ENCODE results near the gene ATAD3C. TPM values are rescaled to one million over a fixed set of nuclear protein-coding genes. Genes with fewer than 3 reads are reported as not detected.
"Not testable (repeated sequence)": the region's sequence is repeated elsewhere in the genome, so short reads cannot be mapped to it uniquely, and the experiment has no call there.

The ATAD3C gene
- total RNA-seq, 3 donors from 2014 or later = 0.35 to 1.4 (median 0.55) TPM

DNA sequence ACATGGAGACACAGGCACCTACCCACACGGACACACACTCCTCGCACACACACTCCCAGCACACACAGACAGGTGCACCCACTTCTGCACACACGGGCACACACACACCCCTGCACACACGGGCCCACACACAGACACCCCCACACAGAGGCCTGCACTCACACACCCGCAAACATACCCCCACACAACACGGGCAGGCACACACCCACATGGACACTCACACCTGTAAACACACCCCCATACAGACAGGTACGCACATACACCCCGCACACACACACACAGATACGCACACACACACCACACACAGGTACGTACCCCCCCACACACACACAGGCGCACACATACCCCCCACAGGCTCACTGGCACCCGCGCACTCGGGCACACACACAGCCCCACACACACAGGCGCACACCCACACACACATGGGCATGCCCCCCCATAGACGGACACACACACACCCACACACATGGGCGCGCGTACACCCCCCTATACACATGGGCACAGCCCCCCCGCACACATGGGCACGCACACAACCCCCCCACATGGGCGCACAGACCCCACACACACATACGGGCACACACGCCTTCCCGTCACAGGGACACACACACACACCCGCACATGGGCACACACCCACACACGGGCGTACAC, 68.6 kb downstream of the ATAD3C start:
- TF ChIP-seq CTCF (IDR thresholded peaks at IDR 0.05) = no peak
- intact Hi-C loops (cut with DNase I, micrococcal nuclease) = no loop called here
- no peak overlapping the region for H3K4me3 ChIP-seq
- no peaks in the 10 kb centered on the region for H3K9me3 ChIP-seq
- no peaks in the 10 kb centered on the region for H3K4me1 ChIP-seq (ENCODE audit: low read depth)
- no peak for ATAC-seq
- DNase-seq = peak in 1 of 3 donors; percentile 47
- H3K36me3 ChIP-seq (ENCODE audit: low read depth) = no peaks in the 10 kb centered on the region

- DNase-seq; H3K36me3 ChIP-seq (ENCODE audit: low read depth); H3K9me3 ChIP-seq; H3K4me1 ChIP-seq (ENCODE audit: low read depth); intact Hi-C loops (cut with DNase I, micrococcal nuclease); ATAC-seq; H3K4me3 ChIP-seq: not testable (repeated sequence)
Measured at GRCh38 chr1:1518621-1519007, 69.1 kb downstream of the ATAD3C start.

Other genes starting within 250 kb of the ATAD3C start
- gene TNFRSF18, start 243.1 kb upstream of the ATAD3C start, total RNA-seq = 1 to 10 TPM; 1.6 to 2.2 (median 2.2) TPM
- gene TNFRSF4, start 235.5 kb upstream of the ATAD3C start, total RNA-seq = 1 to 10 TPM in 1 of 3 donors, under 1 TPM in 2; 0.69 to 1.2 (median 0.80) TPM
- 100 to 1,000 TPM; 169 to 257 (median 226) TPM for gene SDF4, start 217.7 kb upstream of the ATAD3C start, total RNA-seq
- gene B3GALT6, start 217.5 kb upstream of the ATAD3C start, total RNA-seq = 10 to 100 TPM in 1 of 3 donors, 1 to 10 TPM in 2; 7.3 to 12.5 (median 9.0) TPM
- gene C1QTNF12, start 203.0 kb upstream of the ATAD3C start, total RNA-seq = 10 to 100 TPM; 21.5 to 54.0 (median 36.5) TPM
- gene UBE2J2, start 175.8 kb upstream of the ATAD3C start, total RNA-seq = 10 to 100 TPM; 49.8 to 65.8 (median 61.1) TPM
- 1 to 10 TPM; 3.5 to 5.4 (median 4.5) TPM for gene SCNN1D, start 169.3 kb upstream of the ATAD3C start, total RNA-seq
- 10 to 100 TPM; 42.1 to 76.9 (median 44.8) TPM for gene ACAP3, start 141.8 kb upstream of the ATAD3C start, total RNA-seq
- gene PUSL1, start 141.1 kb upstream of the ATAD3C start, total RNA-seq = 10 to 100 TPM; 12.4 to 15.9 (median 15.4) TPM
- 100 to 1,000 TPM in 1 of 3 donors, 10 to 100 TPM in 2; 89.9 to 127 (median 95.5) TPM for gene INTS11, start 125.0 kb upstream of the ATAD3C start, total RNA-seq
- 10 to 100 TPM; 41.2 to 77.9 (median 55.5) TPM for gene CPTP, start 124.9 kb upstream of the ATAD3C start, total RNA-seq
- 1 to 10 TPM in 1 of 3 donors, under 1 TPM in 2; 0.57 to 1.1 (median 0.96) TPM for gene TAS1R3, start 118.4 kb upstream of the ATAD3C start, total RNA-seq
- 10 to 100 TPM; 51.7 to 95.3 (median 73.1) TPM for gene DVL1, start 100.3 kb upstream of the ATAD3C start, total RNA-seq
- 10 to 100 TPM in 2 of 3 donors, 1 to 10 TPM in 1; 6.8 to 62.1 (median 20.8) TPM for gene MXRA8, start 91.1 kb upstream of the ATAD3C start, total RNA-seq
- 100 to 1,000 TPM; 150 to 180 (median 177) TPM for gene AURKAIP1, start 74.5 kb upstream of the ATAD3C start, total RNA-seq
- 100 to 1,000 TPM; 123 to 172 (median 151) TPM for gene CCNL2, start 50.4 kb upstream of the ATAD3C start, total RNA-seq
- gene MRPL20, start 42.4 kb upstream of the ATAD3C start, total RNA-seq = 100 to 1,000 TPM in 2 of 3 donors, 10 to 100 TPM in 1; 75.7 to 106 (median 105) TPM
- 10 to 100 TPM in 1 of 3 donors, 1 to 10 TPM in 1, under 1 TPM in 1; 0.81 to 11.3 (median 1.9) TPM for gene ANKRD65, start 28.4 kb upstream of the ATAD3C start, total RNA-seq
- 10 to 100 TPM; 38.5 to 89.4 (median 74.3) TPM for gene VWA1, start 14.0 kb upstream of the ATAD3C start, total RNA-seq
- gene ATAD3B, start 22.1 kb downstream of the ATAD3C start, total RNA-seq = 10 to 100 TPM; 22.8 to 30.9 (median 25.4) TPM
- 10 to 100 TPM; 18.8 to 35.1 (median 20.8) TPM for gene ATAD3A, start 62.5 kb downstream of the ATAD3C start, total RNA-seq
- 10 to 100 TPM in 1 of 3 donors, 1 to 10 TPM in 1, not detected in 1; 1.5 to 12.2 TPM for gene TMEM240, start 90.9 kb downstream of the ATAD3C start, total RNA-seq
- 100 to 1,000 TPM; 117 to 123 (median 120) TPM for gene SSU72, start 125.2 kb downstream of the ATAD3C start, total RNA-seq
- gene FNDC10, start 150.4 kb downstream of the ATAD3C start, total RNA-seq = 1 to 10 TPM; 1.2 to 3.2 (median 3.1) TPM
- 100 to 1,000 TPM in 2 of 3 donors, 10 to 100 TPM in 1; 67.8 to 118 (median 109) TPM for gene MIB2, start 165.8 kb downstream of the ATAD3C start, total RNA-seq
- gene MMP23B, start 182.5 kb downstream of the ATAD3C start, total RNA-seq = 1 to 10 TPM; 7.2 to 8.7 (median 7.4) TPM
- 10 to 100 TPM; 31.9 to 45.6 (median 36.8) TPM for gene CDK11B, start 209.3 kb downstream of the ATAD3C start, total RNA-seq
- 10 to 100 TPM; 32.4 to 75.2 (median 73.8) TPM for gene SLC35E2B, start 243.1 kb downstream of the ATAD3C start, total RNA-seq